Measurements from ENCODE around the gene OR1B1.

The OR1B1 gene

GRCh38 chr9:122657527-122657926 lies at the start of gene OR1B1:
OR1B1 (minus strand) TSS chr9:122657627.
- Histone ChIP-seq H3K9me3 (ENCODE audit: control insufficient read depth, low read depth, low read length) (peaks cover 67% of the 10 kb centered on the region), H3K36me3 (ENCODE audit: control insufficient read depth, low read depth, low read length) (no peaks in the 10 kb centered on the region), H3K27ac (ENCODE audit: low read length) (no peak within 1 kb of the TSS), H3K4me3 (ENCODE audit: low read length) (no peak within 1 kb of the TSS), H3K4me1 (ENCODE audit: control insufficient read depth, low read depth, low read length) (no peaks in the 10 kb centered on the region), H3K9ac (ENCODE audit: low read length) (no peak within 1 kb of the TSS), H3K27me3 (ENCODE audit: control insufficient read depth, insufficient read depth, low read length) (no peaks in the 10 kb centered on the region)

GRCh38 chr9:122695696-122696095 lies 38.3 kb upstream of the OR1B1 start:
- no peak overlapping the region for H3K9ac ChIP-seq (ENCODE audit: low read length)
- no peak overlapping the region for H3K27ac ChIP-seq (ENCODE audit: low read length)
- H3K27me3 ChIP-seq (ENCODE audit: control insufficient read depth, insufficient read depth, low read length), result no peaks in the 10 kb centered on the region
- H3K4me3 ChIP-seq (ENCODE audit: low read length), result no peak overlapping the region
- no peaks in the 10 kb centered on the region for H3K36me3 ChIP-seq (ENCODE audit: control insufficient read depth, low read depth, low read length)
- no peaks in the 10 kb centered on the region for H3K4me1 ChIP-seq (ENCODE audit: control insufficient read depth, low read depth, low read length)
- H3K9me3 ChIP-seq (ENCODE audit: control insufficient read depth, low read depth, low read length), result peaks cover 43% of the 10 kb centered on the region

GRCh38 chr9:122684851-122685250 lies 27.4 kb upstream of the OR1B1 start:
- H3K4me3 ChIP-seq (ENCODE audit: low read length), result no peak overlapping the region
- H3K9ac ChIP-seq (ENCODE audit: low read length), result no peak overlapping the region
- H3K27me3 ChIP-seq (ENCODE audit: control insufficient read depth, insufficient read depth, low read length), result no peaks in the 10 kb centered on the region
- no peaks in the 10 kb centered on the region for H3K36me3 ChIP-seq (ENCODE audit: control insufficient read depth, low read depth, low read length)
- no peak overlapping the region for H3K27ac ChIP-seq (ENCODE audit: low read length)
- peaks cover 68% of the 10 kb centered on the region for H3K9me3 ChIP-seq (ENCODE audit: control insufficient read depth, low read depth, low read length)
- no peaks in the 10 kb centered on the region for H3K4me1 ChIP-seq (ENCODE audit: control insufficient read depth, low read depth, low read length)

GRCh38 chr9:122672481-122672880 lies 15.1 kb upstream of the OR1B1 start:
- no peak overlapping the region for H3K9ac ChIP-seq (ENCODE audit: low read length)
- no peaks in the 10 kb centered on the region for H3K36me3 ChIP-seq (ENCODE audit: control insufficient read depth, low read depth, low read length)
- no peaks in the 10 kb centered on the region for H3K4me1 ChIP-seq (ENCODE audit: control insufficient read depth, low read depth, low read length)
- peaks cover 60% of the 10 kb centered on the region for H3K9me3 ChIP-seq (ENCODE audit: control insufficient read depth, low read depth, low read length)
- no peaks in the 10 kb centered on the region for H3K27me3 ChIP-seq (ENCODE audit: control insufficient read depth, insufficient read depth, low read length)
- no peak overlapping the region for H3K27ac ChIP-seq (ENCODE audit: low read length)
- H3K4me3 ChIP-seq (ENCODE audit: low read length), result no peak overlapping the region

GRCh38 chr9:122661416-122661815 lies 4.0 kb upstream of the OR1B1 start, which contains the start of gene OR1L1:
OR1L1 (plus strand) TSS chr9:122661716; CDS start chr9:122661716, 0 bp downstream.
- H3K9me3 ChIP-seq (ENCODE audit: control insufficient read depth, low read depth, low read length), result peaks cover 68% of the 10 kb centered on the region
- no peak within 1 kb of the TSS for H3K27ac ChIP-seq (ENCODE audit: low read length)
- no peaks in the 10 kb centered on the region for H3K36me3 ChIP-seq (ENCODE audit: control insufficient read depth, low read depth, low read length)
- H3K4me1 ChIP-seq (ENCODE audit: control insufficient read depth, low read depth, low read length), result no peaks in the 10 kb centered on the region
- H3K27me3 ChIP-seq (ENCODE audit: control insufficient read depth, insufficient read depth, low read length), result no peaks in the 10 kb centered on the region
- no peak within 1 kb of the TSS for H3K9ac ChIP-seq (ENCODE audit: low read length)
- no peak within 1 kb of the TSS for H3K4me3 ChIP-seq (ENCODE audit: low read length)

GRCh38 chr9:122656378-122656777 lies 1.0 kb downstream of the OR1B1 start:
- H3K27me3 ChIP-seq (ENCODE audit: control insufficient read depth, insufficient read depth, low read length), result no peaks in the 10 kb centered on the region
- H3K4me1 ChIP-seq (ENCODE audit: control insufficient read depth, low read depth, low read length), result no peaks in the 10 kb centered on the region
- no peak overlapping the region for H3K27ac ChIP-seq (ENCODE audit: low read length)
- no peaks in the 10 kb centered on the region for H3K36me3 ChIP-seq (ENCODE audit: control insufficient read depth, low read depth, low read length)
- no peak overlapping the region for H3K9ac ChIP-seq (ENCODE audit: low read length)
- H3K4me3 ChIP-seq (ENCODE audit: low read length), result no peak overlapping the region
- H3K9me3 ChIP-seq (ENCODE audit: control insufficient read depth, low read depth, low read length), result peaks cover 68% of the 10 kb centered on the region

- H3K4me1 ChIP-seq (ENCODE audit: control insufficient read depth, low read depth, low read length), result no peaks in the 10 kb centered on the region
- no peaks in the 10 kb centered on the region for H3K27me3 ChIP-seq (ENCODE audit: control insufficient read depth, insufficient read depth, low read length)
- H3K4me3 ChIP-seq (ENCODE audit: low read length), result no peak overlapping the region
- no peaks in the 10 kb centered on the region for H3K36me3 ChIP-seq (ENCODE audit: control insufficient read depth, low read depth, low read length)
- peaks cover 72% of the 10 kb centered on the region for H3K9me3 ChIP-seq (ENCODE audit: control insufficient read depth, low read depth, low read length)
- no peak overlapping the region for H3K9ac ChIP-seq (ENCODE audit: low read length)
- H3K27ac ChIP-seq (ENCODE audit: low read length), result no peak overlapping the region
Measured at GRCh38 chr9:122642226-122642625, 15.2 kb downstream of the OR1B1 start.

- no peaks in the 10 kb centered on the region for H3K27me3 ChIP-seq (ENCODE audit: control insufficient read depth, insufficient read depth, low read length)
- peaks cover 45% of the 10 kb centered on the region for H3K9me3 ChIP-seq (ENCODE audit: control insufficient read depth, low read depth, low read length)
- no peaks in the 10 kb centered on the region for H3K4me1 ChIP-seq (ENCODE audit: control insufficient read depth, low read depth, low read length)
- no peak overlapping the region for H3K9ac ChIP-seq (ENCODE audit: low read length)
- H3K36me3 ChIP-seq (ENCODE audit: control insufficient read depth, low read depth, low read length), result no peaks in the 10 kb centered on the region
- no peak overlapping the region for H3K4me3 ChIP-seq (ENCODE audit: low read length)
- no peak overlapping the region for H3K27ac ChIP-seq (ENCODE audit: low read length)
Measured at GRCh38 chr9:122619996-122620395, 37.4 kb downstream of the OR1B1 start.

- H3K9ac ChIP-seq (ENCODE audit: low read length), result no peak within 1 kb of the TSS
- no peak within 1 kb of the TSS for H3K4me3 ChIP-seq (ENCODE audit: low read length)
- no peak within 1 kb of the TSS for H3K27ac ChIP-seq (ENCODE audit: low read length)
- H3K36me3 ChIP-seq (ENCODE audit: control insufficient read depth, low read depth, low read length), result no peaks in the 10 kb centered on the region
- H3K4me1 ChIP-seq (ENCODE audit: control insufficient read depth, low read depth, low read length), result no peaks in the 10 kb centered on the region
- H3K27me3 ChIP-seq (ENCODE audit: control insufficient read depth, insufficient read depth, low read length), result no peaks in the 10 kb centered on the region
- peaks cover 67% of the 10 kb centered on the region for H3K9me3 ChIP-seq (ENCODE audit: control insufficient read depth, low read depth, low read length)
Measured at GRCh38 chr9:122614362-122614761, 43.1 kb downstream of the OR1B1 start, which contains the start of gene OR1Q1. OR1Q1 (plus strand) TSS chr9:122614738; CDS start chr9:122614738, 0 bp downstream.

- H3K4me3 ChIP-seq (ENCODE audit: low read length), result no peak overlapping the region
- H3K9ac ChIP-seq (ENCODE audit: low read length), result no peak overlapping the region
- H3K36me3 ChIP-seq (ENCODE audit: control insufficient read depth, low read depth, low read length), result no peaks in the 10 kb centered on the region
- H3K9me3 ChIP-seq (ENCODE audit: control insufficient read depth, low read depth, low read length), result peaks cover 73% of the 10 kb centered on the region
- H3K27me3 ChIP-seq (ENCODE audit: control insufficient read depth, insufficient read depth, low read length), result no peaks in the 10 kb centered on the region
- H3K27ac ChIP-seq (ENCODE audit: low read length), result no peak overlapping the region
- H3K4me1 ChIP-seq (ENCODE audit: control insufficient read depth, low read depth, low read length), result no peaks in the 10 kb centered on the region
Measured at GRCh38 chr9:122609804-122610203, 47.6 kb downstream of the OR1B1 start.

- Histone ChIP-seq H3K4me1 (ENCODE audit: control insufficient read depth, low read depth, low read length) (no peaks in the 10 kb centered on the region), H3K9me3 (ENCODE audit: control insufficient read depth, low read depth, low read length) (peaks cover 69% of the 10 kb centered on the region), H3K36me3 (ENCODE audit: control insufficient read depth, low read depth, low read length) (no peaks in the 10 kb centered on the region), H3K27ac (ENCODE audit: low read length) (no peak overlapping the region), H3K4me3 (ENCODE audit: low read length) (no peak overlapping the region), H3K27me3 (ENCODE audit: control insufficient read depth, insufficient read depth, low read length) (no peaks in the 10 kb centered on the region), H3K9ac (ENCODE audit: low read length) (no peak overlapping the region)
Measured at GRCh38 chr9:122606587-122606986, 50.8 kb downstream of the OR1B1 start.

- Histone ChIP-seq H3K27ac (ENCODE audit: low read length) (no peak overlapping the region), H3K4me3 (ENCODE audit: low read length) (no peak overlapping the region), H3K9me3 (ENCODE audit: control insufficient read depth, low read depth, low read length) (peaks cover 68% of the 10 kb centered on the region), H3K36me3 (ENCODE audit: control insufficient read depth, low read depth, low read length) (no peaks in the 10 kb centered on the region), H3K9ac (ENCODE audit: low read length) (no peak overlapping the region), H3K4me1 (ENCODE audit: control insufficient read depth, low read depth, low read length) (no peaks in the 10 kb centered on the region), H3K27me3 (ENCODE audit: control insufficient read depth, insufficient read depth, low read length) (no peaks in the 10 kb centered on the region)
Measured at GRCh38 chr9:122605691-122606090, 51.7 kb downstream of the OR1B1 start.
